Stimulated activated CD4-positive, alpha-beta T cell treated with anti-CD3 and anti-CD28 coated beads, Interleukin-15, amount 100 ng/mL, for 1 hour (primary cell): Measurements from ENCODE around the gene TNS4.

Experiments used
- DNase-seq, 2 donors: peaks; one replicate each; pipeline ENCODE4 v3.0.0-alpha.2; 2020; ENCODE audit warnings: low read depth in 1 of 2, low spot score in 1 of 2

The TNS4 gene

DNA sequence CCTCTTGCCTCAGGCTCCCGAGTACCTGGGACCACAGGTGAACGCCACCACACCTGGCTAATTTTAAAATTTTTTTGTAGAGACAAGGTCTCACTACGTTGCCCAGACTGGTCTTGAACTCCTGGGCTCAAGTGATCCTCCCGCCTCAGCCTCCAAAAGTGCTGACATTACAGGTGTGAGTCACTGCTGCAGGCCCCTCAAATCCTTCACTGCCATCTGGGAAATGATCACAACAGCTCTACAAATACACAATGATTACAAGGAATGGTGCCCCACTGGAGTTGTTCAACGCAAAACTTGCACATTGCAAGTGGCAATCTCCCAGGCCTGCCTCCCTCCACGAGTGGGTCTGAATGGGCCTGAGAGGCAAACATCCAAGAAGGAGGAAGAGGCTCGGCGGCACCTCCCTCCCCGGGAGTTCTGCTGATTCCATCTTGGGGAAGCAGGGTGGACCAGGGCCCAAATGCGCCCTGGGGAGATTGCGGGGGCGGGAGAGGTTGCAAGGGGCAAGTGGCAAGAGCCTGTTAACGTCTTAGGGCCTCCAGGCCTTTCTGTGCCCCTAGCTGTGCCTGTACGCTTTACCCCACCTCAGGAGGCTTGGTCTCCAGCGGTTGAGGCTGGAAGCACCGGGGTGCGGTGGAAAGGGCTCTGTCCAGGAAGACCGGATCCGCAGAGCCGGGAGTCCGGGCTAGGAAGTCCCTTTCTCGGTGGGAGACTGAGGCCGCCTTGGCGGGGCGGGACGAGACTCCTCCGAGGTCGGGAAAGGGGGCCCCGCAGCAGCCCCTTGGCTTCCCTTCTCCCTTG, 58.8 kb downstream of the TNS4 start:
- no peak for DNase-seq

DNA sequence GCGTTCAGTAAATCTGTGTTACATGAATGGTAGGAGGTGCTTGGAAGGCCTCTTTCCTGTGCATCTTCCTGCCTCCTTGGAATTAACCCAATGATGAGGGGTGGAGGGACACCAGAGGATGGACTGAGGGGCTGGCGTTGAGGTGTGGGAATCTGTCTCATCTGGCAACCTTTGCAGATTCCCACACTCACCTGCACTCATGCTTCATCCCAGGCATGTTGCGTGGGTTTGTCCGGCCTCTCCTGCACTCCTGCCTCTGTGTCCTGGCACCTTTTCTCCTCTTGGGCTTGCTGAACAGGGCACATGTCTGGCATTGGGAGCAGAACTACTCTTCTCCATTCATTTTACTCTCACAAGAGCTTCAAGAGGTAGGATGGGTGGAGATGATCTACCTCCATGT, 61.3 kb downstream of the TNS4 start:
- DNase-seq, result no peak

- DNase-seq, result no peak
Observed at GRCh38 chr17:40437095-40437732, 64.2 kb downstream of the TNS4 start.

DNA sequence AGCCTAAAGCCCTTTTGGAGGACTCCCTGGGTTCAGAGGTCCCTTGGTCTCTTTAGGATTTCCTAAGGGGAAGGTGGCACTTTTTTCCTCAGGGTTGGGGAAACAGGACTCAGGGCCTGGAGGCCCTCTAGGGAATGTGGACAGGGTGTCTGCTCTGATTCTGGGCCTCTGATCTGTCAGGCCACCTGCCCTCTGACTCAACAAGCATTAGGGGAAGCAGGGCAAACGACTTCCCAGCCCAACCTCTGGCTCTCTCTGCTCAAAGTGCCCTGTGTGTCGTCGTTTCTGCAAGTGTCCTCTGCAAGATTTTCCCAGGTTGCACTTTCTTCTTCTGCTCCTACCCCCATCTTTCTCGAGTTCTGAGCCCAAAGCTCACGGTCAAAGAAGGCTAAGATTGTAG, 64.8 kb downstream of the TNS4 start:
- no peak for DNase-seq

DNA sequence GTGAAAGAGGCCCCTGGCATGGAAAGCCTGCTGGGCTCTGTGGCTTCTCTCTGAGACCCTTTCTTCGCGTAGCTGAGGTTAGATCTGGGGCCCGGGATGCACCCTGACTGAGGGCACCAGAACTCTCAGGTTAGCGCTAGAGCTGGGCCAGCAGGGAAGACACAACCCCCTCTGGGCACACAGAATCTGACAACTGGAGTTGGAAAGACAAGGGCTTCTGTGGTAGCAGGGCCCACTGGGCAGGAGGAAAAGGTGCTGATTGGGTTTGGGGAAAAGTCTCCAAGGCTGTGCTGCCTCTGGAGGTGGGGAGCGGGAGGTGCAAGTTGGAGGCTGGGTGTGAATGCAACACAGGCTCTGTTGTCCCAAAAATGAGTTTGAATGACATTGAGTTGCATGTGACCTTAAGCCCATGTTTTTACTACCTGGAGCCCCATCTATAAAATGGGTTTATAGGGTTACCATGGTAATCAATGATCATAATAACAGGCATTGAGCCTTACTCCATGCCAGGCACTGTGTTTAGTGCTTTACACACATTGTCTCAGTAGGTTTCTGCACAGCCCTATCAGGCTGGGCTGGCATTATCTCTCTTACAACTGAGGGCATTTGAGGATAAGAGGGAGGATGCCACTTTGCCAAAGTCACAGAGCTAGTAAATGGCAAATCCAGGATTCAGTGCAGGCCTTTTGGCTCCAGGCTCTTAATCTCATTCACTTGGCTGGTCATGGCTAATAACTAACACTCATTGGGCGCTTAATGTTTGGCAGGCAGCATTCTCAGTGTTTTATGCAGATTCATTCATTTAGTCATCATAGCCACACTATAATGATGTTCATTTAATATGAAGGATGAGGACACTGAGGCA, 67.6 kb downstream of the TNS4 start:
- DNase-seq, result no peak

DNA sequence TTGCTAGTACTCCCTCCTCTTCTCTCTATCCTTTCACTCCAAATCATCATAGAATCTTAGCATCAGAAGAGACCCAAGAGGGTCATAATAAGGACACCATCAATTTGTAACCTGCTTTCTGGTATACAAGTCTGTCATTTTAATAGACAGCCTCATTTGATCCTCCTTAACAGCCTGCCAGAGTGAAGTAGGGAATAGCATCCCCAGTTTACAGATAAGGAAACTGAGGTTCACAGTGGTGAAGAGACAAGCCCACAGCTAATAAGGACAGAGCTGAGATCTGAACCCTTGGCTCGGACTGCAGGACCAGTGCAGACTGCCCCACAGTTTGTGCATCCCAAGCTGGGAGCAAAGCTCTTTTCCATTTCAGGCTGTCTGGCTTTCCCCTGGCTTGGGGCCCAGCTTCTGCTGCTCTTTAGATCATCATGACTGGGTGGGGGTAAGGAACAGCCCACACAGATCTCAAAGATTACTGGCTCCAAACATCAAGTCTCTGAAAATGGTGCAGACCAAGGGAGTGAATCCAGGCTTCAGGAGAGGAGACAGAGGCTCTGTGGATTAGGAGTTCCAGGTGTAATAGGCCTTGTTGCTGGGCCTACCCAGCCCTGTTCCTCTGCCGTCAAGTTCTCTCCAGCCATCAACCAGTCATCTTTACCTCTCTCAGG, 68.4 kb downstream of the TNS4 start:
- no peak for DNase-seq

- DNase-seq, result no peak
Observed at GRCh38 chr17:40431231-40431602, 70.2 kb downstream of the TNS4 start.

GRCh38 chr17:40430272-40431230, 70.9 kb downstream of the TNS4 start:
- no peak for DNase-seq

GRCh38 chr17:40427002-40427491, 74.4 kb downstream of the TNS4 start:
- no peak for DNase-seq
